C4-2B (cell line): ENCODE data around the gene CTIF.

ENCODE experiments used
- H3K27ac ChIP-seq: fragments of 450-650 bp; 2 replicates; pipeline ENCODE4 v1.5.1; 2017
- CTCF ChIP-seq: fragments of 450-650 bp; conservative IDR thresholded peaks from 2 replicates; pipeline ENCODE4 v1.5.1; 2017; ENCODE audit warnings: mild to moderate bottlenecking
- ZFX ChIP-seq: fragments of 450-650 bp; IDR thresholded peaks from 2 replicates; pipeline ENCODE4 v1.6.1; 2017

CTIF gene

GRCh38 chr18:48660346-48661228 lies 121.8 kb downstream of the CTIF start:
- TF ChIP-seq CTCF: no peak
- no peak for TF ChIP-seq ZFX
- peak overlapping the region; percentile 75; the same call in 1 of the 2 replicates for H3K27ac ChIP-seq

- TF ChIP-seq CTCF: no peak
- no peak for TF ChIP-seq ZFX
- peak overlapping the region; percentile 75 for H3K27ac ChIP-seq
These were observed 122.6 kb downstream of the CTIF start for GRCh38 chr18:48661421-48661820.

DNA sequence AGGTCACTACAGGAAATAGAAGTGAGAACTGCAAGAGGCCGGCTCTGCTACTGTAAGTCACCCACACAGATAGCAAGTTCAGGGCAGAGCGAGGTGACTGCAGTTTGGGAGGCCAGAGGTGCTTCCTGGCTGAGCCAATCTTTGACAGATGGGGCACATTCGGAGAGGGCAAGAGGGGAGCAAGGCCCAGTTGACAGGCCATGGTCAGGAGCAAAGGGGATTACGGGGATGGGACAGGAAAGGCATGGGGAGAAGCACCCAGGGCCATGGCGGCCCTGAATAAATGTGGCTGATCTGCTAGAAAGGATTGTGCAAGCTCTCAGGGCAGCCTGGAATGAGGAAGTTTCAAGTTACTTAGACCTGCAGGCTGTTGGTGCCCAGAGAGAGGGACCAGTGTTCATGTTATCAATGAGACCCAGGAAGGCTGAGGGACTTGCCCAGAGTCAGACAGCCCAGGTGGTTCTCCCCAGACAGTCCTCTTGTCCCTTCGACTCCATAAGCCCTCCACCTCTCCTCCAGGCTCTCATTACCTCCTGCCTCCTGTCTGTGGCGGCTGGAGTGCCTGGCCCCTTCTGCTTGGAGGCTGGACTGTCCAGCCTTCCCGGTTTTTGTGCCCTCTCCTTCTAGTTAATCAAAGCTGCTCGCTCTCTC lies 123.3 kb downstream of the CTIF start:
- no peak for TF ChIP-seq ZFX
- TF ChIP-seq CTCF: no peak

DNA sequence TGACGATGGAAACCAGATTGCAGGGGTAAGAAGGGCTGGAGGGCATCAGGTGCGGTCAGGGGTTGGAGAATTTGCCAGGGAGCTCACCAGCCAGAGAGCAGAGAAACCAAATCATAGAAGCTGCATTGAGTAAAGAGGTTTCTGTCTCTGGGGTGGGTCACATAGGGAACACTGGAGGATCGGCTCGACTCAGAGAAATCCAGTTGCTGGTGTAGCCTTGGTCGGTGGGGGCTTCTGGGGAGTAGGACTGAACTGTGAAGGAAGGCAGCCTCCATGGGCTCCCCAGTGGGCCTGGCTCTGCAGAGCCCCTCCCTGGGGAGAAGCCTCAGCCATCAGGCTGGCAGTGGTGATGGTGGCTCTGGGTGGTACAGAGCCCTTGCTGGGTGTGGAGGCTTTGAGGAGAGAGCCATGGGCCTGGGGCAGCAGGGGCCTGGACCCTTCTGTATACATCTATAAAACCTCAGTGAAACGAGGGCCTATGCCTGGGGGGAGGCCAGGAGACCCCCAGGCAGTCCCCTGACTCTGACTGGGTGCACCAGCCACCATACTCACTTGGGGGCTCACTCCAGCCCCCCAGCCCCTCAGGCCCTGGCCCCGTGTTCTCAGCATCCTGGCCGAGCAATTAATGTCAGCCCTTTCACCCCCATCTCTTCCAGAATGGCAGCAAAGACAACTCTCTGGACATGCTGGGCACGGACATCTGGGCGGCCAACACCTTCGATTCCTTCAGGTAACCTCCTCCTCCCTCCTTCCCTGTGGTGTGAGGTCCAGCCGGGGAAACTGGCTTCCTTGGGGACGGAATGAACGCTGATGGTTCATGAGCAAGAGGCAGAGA lies 124.5 kb downstream of the CTIF start:
- peak overlapping the region; percentile 75 for H3K27ac ChIP-seq
- TF ChIP-seq CTCF (no peak), ZFX (no peak)

More for the DNA sequence above, 123.3 kb downstream of the CTIF start:
- H3K27ac ChIP-seq: peak overlapping the region; percentile 75

DNA sequence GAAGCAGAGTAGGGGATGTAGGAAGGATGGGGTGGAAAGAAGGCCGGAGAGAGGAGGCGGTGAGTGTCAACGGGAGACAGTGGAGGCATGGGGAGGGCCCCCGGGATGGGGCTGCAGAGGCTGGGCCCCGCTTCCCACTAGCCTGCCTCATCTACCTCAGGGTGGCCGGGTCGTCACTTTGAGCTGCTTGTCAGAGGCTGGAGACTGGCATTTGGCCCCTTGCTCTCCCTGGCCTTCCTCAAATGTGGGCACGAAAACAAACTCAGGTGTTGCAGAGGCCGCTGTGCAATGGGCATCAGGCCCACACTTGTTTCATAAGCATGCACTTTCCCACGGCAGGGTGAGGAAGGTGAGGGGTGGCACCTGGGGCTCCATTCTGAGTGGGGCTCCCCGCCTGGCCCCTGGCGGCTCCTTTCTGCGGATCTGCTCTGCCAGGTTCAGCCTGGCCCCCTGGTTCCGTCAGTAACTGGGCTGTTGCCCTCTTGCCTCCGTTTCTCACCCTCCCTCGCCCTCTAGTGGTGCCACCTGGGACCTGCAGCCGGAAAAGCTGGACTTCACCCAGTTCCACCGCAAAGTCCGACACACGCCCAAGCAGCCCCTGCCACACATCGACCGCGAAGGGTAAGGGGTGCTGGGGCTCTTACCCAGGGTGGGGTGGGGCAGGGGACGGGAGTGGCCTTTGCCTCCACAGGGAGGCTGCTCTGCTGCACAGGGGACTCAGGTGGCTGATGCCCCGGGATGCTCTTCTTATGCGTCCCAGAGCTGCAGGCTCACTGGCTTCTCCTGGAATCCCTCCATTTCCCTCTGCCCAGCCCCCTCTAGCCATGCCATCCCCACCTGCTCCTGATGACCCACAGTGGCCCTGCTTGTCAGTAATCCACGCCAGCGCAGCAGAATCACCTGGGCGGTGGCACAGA lies 125.4 kb downstream of the CTIF start:
- no peak overlapping the region for H3K27ac ChIP-seq
- TF ChIP-seq CTCF (peak; percentile 89), ZFX (no peak)

DNA sequence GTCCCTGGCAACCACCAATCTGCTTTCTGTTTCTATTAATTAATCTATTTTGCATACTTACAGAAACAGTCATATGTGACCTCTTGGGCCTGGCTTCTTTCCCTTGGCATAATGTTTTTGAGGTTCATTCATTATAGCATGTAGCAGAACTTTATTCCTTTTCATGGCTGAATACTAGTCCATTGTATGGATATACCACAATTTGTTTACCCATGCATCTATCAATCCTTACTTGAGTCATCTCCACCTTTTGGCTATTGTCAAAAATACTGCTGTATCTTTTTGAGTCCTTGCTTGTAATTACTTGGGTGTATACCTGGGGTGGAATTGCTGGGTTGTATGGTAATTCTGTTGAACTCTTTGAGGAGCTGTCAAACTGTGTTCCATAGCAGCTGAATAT lies 126.8 kb downstream of the CTIF start:
- no peak overlapping the region for H3K27ac ChIP-seq
- TF ChIP-seq CTCF (no peak), ZFX (no peak)
